NCI-H187 treated with DMSO at 0.1 percent for 48 hours (cell line): Measurements from ENCODE around the gene ABHD8.

Source experiments
- DNase-seq: peaks from one replicate; lab custom pipeline; 2025; lab: John Stamatoyannopoulos, UW

ABHD8 gene, protein sequence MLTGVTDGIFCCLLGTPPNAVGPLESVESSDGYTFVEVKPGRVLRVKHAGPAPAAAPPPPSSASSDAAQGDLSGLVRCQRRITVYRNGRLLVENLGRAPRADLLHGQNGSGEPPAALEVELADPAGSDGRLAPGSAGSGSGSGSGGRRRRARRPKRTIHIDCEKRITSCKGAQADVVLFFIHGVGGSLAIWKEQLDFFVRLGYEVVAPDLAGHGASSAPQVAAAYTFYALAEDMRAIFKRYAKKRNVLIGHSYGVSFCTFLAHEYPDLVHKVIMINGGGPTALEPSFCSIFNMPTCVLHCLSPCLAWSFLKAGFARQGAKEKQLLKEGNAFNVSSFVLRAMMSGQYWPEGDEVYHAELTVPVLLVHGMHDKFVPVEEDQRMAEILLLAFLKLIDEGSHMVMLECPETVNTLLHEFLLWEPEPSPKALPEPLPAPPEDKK

DNA sequence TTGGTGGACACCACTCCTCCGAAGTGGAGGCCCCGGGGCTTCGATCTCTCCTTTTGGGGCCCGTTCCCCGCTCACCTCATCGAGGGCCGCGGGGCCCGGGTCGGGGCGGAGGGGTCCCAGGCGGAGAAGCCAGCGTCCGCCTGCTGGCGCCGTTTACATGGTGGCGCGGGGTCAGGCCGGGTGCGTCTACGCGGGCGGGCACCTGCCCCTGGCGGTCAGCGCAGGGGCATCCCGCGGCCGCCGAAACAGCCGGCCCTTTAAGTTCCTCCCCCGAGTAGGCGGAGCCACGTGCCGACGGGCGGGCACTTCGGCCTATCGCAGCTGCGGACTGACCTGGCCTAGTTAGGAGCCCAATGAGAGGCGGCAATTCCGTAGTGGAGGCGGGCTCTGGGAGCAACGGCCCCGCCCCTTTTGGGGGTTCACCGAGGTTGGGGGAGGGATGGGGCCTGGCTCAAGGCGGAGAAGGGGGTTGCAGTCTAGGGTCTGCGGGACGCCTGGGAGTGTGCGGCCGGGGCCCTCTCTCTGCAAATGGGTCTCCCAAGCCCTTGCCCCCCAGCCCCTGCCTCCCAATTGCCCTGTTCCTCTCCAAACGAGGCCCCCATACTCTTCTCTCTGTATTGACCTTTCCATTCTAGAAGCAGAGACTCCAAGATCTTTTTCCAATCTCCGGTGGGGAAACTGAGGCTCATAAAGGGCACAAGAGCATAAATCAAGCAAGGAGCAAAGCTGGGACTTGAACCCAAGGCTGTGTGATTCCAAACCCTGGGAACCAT lies at the start of gene ABHD8:
Gene ABHD8 (minus strand): TSS at position 259 of the 773 bp plus-strand sequence. CDS start 1,809 bp downstream, outside the sequence.
- DNase-seq = peak; percentile 46

DNA sequence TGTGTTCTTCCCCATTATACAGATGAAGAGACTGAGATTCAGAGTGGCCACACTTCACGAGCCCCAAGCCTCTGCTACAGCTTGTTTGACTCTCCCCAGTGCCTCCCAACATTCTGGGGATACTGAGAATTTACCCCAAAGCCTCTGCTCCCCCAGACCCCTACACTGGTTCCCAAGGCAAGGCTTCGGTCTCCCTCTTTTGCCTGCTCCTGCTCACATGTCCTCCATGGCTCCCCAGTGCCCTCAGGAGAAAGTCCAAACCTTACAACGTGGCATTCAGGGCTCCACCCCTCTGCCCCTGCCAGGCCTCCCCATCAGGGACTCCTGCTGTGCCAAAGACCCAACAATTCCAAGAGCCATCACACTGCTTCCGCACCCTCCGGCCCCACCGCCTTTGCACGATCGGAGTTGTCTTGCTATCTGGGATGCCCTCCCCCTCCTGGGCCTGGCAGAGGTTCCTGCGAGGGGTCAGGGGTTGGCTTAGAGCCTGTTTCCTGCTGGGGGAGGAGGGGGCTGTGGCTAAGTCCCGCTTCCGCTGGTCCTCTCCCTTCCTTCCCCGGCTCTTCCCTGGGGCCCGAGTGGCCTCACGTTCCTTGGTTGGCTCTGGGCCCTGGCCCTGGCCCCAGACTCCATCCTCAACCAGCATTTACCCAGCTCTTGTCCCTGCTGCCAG lies 49.5 kb upstream of the ABHD8 start:
- no peak for DNase-seq

DNA sequence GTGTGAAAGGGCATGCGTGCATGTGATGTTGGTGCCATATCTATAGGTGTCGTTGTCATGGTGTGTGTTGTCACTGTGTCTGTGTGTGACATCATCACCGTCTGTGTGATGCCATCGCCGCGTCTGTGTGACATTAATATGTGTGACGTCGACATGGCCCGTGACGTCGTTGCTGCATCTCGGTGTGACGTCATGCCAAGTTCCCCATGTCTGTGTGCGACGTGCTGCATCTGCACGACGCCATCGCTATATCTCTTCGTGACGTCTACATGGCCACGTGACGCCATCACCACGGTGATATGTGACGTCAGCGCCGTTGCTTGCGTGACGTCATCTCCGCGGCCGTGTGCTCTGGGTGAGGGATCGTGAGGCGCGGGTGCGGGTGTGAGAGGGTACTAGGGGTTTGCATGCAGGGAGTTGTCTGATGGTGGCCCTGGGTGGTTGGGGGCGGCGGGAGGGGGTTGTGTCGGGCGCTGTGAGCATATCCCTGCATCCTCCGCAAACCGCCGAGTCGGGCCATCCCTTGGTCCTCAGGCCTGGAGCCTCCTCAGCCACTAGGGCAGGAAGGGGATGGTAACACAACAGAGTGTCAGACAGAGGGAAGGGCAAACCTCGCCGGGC lies 48.7 kb upstream of the ABHD8 start:
- DNase-seq = no peak

DNA sequence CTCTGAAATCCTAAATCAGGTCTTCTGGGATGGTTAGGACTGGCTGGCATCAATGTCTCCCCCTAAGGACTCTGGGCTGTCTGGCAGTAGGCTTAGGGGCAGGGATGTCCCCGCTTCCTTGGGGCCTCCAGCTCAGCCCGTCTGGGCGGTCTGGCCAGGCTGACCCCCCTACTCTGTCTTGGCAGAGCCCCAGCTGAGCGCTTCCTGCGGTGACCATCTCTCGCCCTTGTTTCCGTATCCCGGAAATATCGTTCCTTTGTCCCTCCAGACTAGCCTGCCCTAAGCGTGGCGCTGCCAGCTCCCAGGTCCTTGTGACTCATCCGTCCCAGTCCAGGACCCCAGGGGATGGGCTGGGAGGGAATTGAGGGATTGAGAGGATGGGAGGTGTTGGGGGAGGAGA lies 45.5 kb upstream of the ABHD8 start:
- no peak for DNase-seq

DNA sequence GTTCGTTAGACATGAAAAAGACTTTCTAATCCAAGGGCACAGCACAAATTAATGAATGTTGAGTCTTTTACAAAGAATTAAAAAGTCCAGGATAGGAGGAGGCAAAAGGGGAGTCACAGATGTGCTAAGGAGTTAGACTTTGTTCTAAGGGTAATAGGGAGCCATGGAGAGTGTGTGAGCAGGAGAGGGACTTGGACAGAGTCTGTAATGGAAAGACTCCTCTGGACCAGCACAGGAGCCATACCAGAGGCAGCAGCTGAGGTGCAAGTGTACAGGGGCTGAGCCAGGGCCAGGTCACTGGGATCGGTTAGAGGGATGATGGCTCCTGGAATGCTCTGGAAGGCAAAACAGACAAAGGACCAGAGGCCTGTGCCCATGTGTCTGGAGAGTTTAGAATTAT lies 44.7 kb upstream of the ABHD8 start:
- no peak for DNase-seq

DNA sequence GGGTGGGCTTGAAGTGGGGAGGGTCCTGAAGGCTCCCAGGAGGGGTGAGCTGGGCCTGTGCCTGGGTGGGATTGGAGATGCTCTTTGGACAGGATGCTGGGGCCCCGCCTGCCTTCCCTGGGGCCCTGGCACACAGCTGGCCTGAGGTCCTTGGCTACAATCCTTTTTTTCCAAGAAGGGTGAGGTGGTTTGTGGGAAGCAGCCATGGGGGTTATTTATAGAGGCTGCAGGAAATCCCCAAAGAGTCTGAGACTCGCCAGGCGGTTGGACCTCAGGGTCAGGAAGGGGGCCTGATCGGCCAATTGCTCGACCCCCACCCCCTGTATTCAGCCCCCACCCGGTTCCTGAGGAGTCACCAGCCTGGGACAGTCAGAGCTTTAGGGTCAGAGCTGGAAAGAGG lies 44.1 kb upstream of the ABHD8 start:
- DNase-seq = no peak

DNA sequence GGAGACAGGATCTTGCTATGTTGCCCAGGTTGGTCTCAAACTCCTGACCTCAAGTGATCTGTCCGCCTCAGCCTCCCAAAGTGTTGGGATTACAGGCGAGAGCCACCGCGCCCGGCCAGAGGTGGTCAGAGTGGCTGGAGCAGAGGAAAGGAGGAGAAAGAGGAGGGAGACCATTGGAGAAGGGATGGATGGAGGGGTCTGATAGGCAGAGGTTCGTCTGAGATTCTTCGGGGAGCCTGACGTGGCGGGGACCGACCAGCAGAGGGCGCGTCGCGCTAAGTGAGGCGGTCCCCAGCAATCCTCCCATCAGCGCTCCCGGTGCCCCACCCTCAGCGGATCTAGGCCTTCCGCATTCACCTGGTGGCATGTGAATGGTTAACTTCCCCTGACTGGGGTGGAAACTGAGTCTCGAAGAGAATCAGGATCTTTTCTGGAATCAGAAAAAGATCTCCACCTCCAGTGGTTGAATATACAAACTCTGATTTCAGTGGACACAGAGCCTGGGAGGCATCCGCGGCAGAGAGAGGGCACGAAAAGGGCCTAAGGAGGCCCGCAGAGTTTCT lies 43.0 kb upstream of the ABHD8 start:
- no peak for DNase-seq

DNA sequence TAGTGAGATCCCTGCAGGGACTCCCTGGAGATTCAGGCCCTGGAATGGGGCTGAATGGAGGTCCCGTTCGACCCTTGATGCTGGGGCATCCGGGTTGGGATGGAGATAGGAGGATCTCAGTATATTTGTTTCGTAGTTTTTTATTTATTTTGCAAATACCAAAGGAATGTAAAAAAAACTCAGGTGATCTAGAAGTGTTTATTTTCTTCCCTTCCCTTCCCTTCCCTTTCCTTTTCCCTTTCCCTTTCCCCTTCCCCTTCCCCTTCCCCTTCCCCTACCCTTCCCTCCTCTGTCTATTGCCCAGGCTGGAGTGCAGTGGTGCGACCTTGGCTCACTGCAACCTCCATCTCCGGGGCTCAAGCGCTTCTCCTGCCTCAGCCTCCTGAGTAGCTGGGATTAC lies 38.6 kb upstream of the ABHD8 start:
- no peak for DNase-seq

DNA sequence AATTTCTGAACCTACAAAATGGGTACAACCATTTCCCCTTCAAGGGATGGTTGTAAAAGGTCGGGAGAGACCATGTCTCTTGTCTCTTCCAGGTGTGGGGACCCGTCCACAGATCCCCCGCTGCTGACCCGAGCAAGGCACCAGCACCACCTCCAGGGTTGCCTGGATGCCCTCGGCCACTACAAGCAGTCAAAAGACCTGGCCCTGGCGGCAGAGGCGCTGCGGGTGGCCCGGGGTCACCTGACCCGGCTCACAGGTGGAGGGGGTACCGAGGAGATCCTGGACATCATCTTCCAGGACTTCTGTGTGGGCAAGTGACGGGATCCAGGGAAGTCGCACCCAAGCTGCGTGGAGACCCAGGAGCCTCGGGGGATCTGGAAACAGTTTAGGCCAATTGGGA lies 38.2 kb upstream of the ABHD8 start:
- DNase-seq = no peak

DNA sequence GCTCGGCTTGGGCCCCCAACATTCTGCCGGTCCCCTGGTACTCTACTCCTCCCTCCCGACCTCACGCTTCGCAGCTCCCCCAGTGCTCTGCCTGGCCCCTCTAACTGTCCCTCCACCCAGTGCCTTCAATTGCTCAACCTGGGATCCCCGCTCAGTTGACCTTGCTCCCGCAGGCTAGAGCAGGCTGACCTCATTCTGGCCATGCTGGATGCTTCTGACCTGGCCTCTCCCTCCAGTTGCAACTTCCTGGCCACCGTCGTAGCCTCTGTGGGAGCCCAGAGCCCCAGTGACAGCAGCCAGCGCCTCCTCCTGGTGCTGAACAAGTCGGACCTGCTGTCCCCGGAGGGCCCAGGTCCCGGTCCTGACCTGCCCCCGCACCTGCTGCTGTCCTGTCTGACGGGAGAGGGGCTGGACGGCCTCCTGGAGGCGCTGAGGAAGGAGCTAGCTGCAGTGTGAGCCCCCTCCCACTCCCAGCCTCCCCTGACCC lies 37.7 kb upstream of the ABHD8 start:
- DNase-seq = no peak

DNA sequence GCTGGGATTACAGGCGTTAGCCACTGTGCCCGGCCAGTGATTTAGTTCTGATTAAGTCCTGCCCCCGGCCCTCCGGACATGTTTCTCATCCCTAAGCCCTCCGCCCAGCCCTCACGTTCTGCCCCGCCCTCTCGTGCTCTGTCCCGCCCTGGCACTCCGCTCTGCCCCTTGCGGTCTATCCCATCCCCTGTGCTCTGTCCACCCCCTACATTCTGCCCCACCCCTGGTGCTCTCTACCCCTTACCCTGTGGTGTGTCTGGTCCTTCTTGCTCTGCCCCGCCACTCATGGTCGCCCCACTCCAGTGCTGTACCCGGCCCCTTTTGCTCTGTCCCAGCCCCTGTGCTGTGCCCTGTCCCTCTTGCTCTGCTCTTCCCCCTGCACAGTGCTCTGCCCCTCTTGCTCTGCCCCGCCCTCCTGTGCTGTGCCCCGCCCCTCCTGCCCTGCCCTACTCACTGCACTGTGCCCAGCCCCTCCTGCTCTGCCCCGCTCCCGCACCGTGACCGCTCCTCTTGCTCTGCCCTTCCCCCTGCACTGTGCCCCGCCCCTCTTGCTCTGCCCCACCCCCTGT lies 37.2 kb upstream of the ABHD8 start:
- no peak for DNase-seq

DNA sequence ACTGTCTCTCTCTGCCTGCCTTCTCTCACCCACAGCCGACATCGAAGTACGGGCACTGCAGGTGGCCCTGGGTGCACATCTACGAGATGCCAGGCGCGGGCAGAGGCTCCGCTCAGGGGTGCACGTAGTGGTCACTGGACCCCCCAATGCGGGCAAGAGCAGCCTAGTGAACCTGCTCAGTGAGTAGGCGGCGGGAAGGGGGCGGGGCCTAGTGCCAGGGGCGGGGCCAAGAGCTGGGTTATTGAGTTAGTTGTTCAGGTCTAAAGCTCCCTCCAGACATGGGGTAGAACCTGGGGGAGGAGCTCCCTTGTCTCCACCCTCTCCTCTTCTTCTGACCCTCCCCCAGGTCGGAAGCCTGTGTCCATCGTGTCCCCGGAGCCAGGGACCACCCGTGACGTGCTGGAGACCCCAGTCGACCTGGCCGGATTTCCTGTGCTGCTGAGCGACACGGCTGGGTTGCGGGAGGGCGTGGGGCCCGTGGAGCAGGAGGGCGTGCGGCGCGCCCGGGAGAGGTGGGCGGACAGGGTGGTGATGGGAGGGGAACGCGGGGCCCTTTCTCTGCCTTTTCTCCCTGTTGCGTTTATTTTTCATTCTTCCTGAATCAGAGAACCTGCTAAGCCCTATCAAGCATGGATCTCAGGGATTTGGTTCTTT lies 36.0 kb upstream of the ABHD8 start:
- no peak for DNase-seq

DNA sequence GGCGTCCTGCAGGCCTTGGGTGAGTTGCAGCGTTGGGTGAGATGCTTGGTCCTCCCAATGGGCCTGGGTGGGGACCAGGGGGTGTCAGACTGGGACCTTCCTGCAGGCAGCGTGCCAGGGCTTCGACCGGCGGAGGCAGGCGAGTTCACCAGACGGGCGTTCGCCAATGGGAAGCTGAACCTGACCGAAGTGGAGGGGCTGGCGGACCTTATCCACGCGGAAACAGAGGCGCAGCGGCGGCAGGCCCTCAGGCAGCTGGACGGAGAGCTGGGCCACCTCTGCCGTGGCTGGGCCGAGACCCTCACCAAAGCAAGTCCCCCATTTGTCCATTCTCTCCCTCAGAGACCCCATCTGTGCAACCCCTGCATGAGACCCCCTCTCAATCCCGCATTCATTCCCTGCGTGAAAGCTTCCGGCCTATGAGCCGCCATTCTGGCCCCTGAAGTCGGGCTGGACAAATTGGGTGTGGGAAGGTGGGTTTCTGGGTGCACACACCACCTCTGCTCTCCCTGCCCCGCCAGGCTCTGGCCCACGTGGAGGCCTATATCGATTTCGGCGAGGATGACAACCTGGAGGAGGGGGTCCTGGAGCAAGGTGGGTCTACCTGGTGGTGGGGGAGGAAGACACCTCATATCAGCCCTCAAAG lies 35.3 kb upstream of the ABHD8 start:
- DNase-seq = no peak

DNA sequence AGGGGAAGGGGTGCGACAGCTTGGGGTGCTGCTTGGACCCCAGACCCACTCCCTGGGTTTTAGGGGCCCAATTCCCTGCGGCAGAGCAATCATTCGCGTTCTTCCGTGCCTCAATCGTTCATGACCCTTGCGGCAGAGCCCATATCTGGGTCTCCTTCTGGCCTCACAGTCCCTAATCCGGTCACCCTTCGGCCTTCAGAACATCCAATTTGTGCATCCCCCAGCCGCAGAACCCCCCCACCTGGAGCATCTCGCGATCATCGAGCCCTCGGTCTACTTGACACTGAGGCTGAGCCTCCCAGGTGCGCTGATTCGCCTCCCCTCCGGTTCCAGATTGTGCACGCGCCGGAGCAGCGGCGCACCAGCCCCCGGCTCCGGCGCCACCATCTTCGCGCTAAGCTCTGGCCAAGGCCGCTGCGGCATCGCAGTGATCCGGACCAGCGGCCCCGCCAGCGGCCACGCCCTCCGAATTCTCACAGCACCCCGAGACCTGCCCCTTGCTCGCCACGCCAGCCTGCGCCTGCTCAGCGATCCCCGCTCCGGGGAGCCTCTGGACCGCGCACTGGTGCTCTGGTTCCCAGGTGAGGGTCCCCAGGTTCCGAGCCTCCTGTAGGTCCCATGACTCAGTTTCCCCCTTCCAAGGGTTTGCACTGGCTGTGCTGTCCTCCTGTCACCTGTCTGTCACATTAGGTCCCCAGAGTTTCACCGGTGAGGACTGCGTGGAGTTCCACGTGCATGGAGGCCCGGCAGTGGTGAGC lies 34.6 kb upstream of the ABHD8 start:
- DNase-seq = no peak

DNA sequence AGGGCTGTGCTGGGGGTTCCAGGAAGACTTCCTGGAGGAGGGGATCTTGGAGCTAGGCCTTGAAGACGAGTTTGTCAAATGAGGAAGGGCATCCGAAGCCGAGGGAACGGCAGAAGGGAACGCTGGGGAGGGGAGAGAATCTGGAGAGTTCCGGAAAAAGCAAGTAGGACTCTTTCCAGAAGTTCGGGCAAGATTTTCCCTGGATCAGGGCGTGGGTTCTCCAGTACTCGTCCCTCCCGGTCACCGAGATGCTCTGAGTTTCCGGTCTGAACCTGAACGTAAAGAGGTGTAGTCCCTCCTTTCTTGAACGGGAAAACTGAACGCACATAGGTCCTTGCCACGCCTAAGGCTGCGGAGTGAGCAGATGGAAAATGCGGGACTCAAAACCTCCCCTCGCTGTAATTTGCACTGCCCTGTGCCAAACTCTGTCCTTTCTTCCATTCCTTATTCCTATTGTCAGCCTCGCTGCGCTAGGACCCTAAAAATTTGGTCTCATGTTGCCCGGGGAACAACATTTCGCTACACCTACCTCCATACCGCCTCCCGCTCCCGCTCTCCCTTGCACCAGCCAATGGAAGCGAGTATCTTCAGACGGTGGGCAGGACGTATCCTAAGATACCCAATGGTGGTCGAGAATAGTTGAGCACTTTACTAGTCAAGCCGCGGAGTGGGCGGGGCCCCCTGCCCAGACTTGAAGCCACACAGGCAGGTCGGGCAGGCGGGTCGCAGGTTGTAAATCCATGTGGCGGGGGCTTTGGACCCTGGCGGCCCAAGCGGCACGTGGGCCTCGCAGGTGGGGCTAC lies 33.8 kb upstream of the ABHD8 start, which contains the start of gene GTPBP3:
Gene GTPBP3 (plus strand): TSS at position 682 of the 803 bp plus-strand sequence. CDS start 59 bp downstream, at position 741.
- DNase-seq = peak; percentile 86

DNA sequence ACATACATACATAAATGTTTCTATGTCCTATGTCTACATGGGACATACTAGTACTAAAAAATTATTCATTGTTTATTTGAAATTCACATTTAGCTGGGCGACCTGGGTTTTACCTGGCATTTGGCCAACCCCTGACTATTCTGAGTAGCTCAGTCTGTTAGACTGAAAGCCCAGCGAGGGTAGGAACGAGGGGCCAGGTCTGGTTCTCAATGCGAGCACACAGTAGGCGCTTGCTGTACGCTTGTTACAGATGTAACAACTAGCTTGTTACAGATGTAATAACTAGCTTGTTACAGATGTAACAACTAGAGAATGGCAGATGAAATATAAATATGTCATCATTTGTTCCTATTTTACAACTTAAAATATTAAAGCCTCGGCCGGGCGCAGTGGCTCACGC lies 32.4 kb upstream of the ABHD8 start:
- no peak for DNase-seq

DNA sequence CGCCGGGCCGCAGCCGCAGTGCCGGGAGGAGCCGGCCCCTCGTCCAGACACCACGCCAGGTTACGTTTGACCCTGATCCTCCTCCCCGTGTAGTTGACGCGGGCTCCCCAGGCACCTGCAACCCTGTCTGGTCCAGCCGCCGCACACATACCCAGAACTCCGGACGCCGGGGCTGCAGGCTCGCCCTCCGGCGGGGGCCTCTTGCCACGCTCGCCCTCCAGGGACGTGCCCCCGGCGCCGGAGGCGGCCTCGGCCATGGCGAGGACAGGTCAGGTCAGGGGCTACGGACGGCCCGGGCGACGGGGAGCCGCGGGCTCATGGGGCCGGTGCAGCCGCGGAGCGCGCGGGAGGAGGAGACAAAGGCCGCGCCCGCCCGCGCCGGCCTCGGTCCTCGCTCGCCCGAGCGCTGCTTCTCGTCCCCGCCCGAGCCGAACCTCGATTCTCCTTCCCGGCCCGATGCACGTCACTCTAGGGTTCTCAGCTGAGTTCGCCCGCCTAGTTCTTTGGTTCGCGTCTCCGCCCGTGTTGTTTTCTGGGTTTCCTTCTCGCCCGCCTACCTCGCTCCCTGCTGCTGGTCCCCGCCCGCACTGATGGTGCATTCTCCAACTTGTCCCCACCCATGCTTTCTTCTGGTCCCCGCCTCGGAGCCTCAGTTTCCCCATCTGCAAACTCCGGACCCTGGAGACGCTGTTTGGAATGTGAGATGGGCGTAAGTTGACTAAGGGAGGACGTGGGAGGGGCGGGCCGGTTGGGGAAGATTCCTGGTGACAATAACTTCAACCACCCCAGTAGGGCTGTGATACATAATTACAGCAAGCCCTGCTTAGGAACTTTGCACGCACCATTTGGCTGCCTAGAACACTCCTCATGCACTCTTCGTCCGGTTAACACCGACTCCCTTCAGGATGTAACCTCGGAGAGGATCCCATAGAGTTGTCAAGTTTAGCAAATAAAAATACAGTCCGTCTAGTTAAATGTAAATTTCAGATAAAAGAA lies 31.5 kb upstream of the ABHD8 start, which contains the start of gene ANO8:
Gene ANO8 (minus strand): TSS at position 442 of the 996 bp plus-strand sequence. CDS start 185 bp downstream, at position 257.
- peak; percentile 20 for DNase-seq
